ENCODE measurements around the gene CELF4. TPM values are rescaled to one million over a fixed set of nuclear protein-coding genes. Genes with fewer than 3 reads are reported as not detected.

CELF4 gene
- total RNA-seq, 2 experiments from 2014 or later, result not detected

- Mint-ChIP-seq H3K27ac (no peak overlapping the region), H3K4me3 (no peak overlapping the region), H3K9me3 (no peaks in the 10 kb centered on the region), H3K4me1 (no peaks in the 10 kb centered on the region), H3K36me3 (ENCODE audit: low read depth) (no peaks in the 10 kb centered on the region), H3K27me3 (no peaks in the 10 kb centered on the region)
- CTCF ChIA-PET, result no interaction called here
- POLR2A ChIA-PET, result no interaction called here
- no peak for DNase-seq
Measured at GRCh38 chr18:37502036-37502435, 63.6 kb downstream of the CELF4 start.

GRCh38 chr18:37501136-37501535 is 64.5 kb downstream of the CELF4 start:
- POLR2A ChIA-PET, result no interaction called here
- Mint-ChIP-seq H3K27ac (no peak overlapping the region), H3K36me3 (ENCODE audit: low read depth) (no peaks in the 10 kb centered on the region), H3K9me3 (no peaks in the 10 kb centered on the region), H3K27me3 (no peaks in the 10 kb centered on the region), H3K4me1 (no peaks in the 10 kb centered on the region), H3K4me3 (no peak overlapping the region)
- no peak for DNase-seq
- CTCF ChIA-PET, result no interaction called here

GRCh38 chr18:37499913-37500312 is 65.7 kb downstream of the CELF4 start:
- ChIA-PET POLR2A (no interaction called here), CTCF (no interaction called here)
- H3K27me3 Mint-ChIP-seq, result no peaks in the 10 kb centered on the region
- no peaks in the 10 kb centered on the region for H3K36me3 Mint-ChIP-seq (ENCODE audit: low read depth)
- H3K9me3 Mint-ChIP-seq, result no peaks in the 10 kb centered on the region
- H3K4me3 Mint-ChIP-seq, result no peak overlapping the region
- H3K4me1 Mint-ChIP-seq, result no peaks in the 10 kb centered on the region
- H3K27ac Mint-ChIP-seq, result no peak overlapping the region
- no peak for DNase-seq

- no peaks in the 10 kb centered on the region for H3K27me3 Mint-ChIP-seq
- POLR2A ChIA-PET, result no interaction called here
- no peaks in the 10 kb centered on the region for H3K9me3 Mint-ChIP-seq
- CTCF ChIA-PET, result no interaction called here
- no peak overlapping the region for H3K4me3 Mint-ChIP-seq
- no peaks in the 10 kb centered on the region for H3K36me3 Mint-ChIP-seq (ENCODE audit: low read depth)
- no peak for DNase-seq
- no peak overlapping the region for H3K27ac Mint-ChIP-seq
- no peaks in the 10 kb centered on the region for H3K4me1 Mint-ChIP-seq
Measured at GRCh38 chr18:37499044-37499443, 66.6 kb downstream of the CELF4 start.

GRCh38 chr18:37497853-37498518 is 67.6 kb downstream of the CELF4 start:
- H3K4me3 Mint-ChIP-seq, result no peak overlapping the region
- no peaks in the 10 kb centered on the region for H3K4me1 Mint-ChIP-seq
- ChIA-PET CTCF (no interaction called here), POLR2A (no interaction called here)
- no peak for DNase-seq
- H3K9me3 Mint-ChIP-seq, result no peaks in the 10 kb centered on the region
- H3K36me3 Mint-ChIP-seq (ENCODE audit: low read depth), result no peaks in the 10 kb centered on the region
- no peak overlapping the region for H3K27ac Mint-ChIP-seq
- H3K27me3 Mint-ChIP-seq, result peaks cover 3% of the 10 kb centered on the region

- Mint-ChIP-seq H3K36me3 (ENCODE audit: low read depth) (no peaks in the 10 kb centered on the region), H3K4me1 (no peaks in the 10 kb centered on the region), H3K27ac (no peak overlapping the region), H3K27me3 (peaks cover 6% of the 10 kb centered on the region), H3K9me3 (no peaks in the 10 kb centered on the region), H3K4me3 (no peak overlapping the region)
- POLR2A ChIA-PET, result no interaction called here
- DNase-seq, result no peak
- CTCF ChIA-PET, result no interaction called here
Measured at GRCh38 chr18:37496568-37496967, 69.0 kb downstream of the CELF4 start.

GRCh38 chr18:37495354-37495753 is 70.2 kb downstream of the CELF4 start:
- Mint-ChIP-seq H3K9me3 (no peaks in the 10 kb centered on the region), H3K27ac (no peak overlapping the region), H3K27me3 (peaks cover 6% of the 10 kb centered on the region), H3K36me3 (ENCODE audit: low read depth) (no peaks in the 10 kb centered on the region), H3K4me3 (no peak overlapping the region), H3K4me1 (no peaks in the 10 kb centered on the region)
- POLR2A ChIA-PET, result no interaction called here
- no peak for DNase-seq
- CTCF ChIA-PET, result no interaction called here

- POLR2A ChIA-PET, result no interaction called here
- Mint-ChIP-seq H3K27me3 (peaks cover 6% of the 10 kb centered on the region), H3K27ac (no peak overlapping the region), H3K9me3 (no peaks in the 10 kb centered on the region), H3K36me3 (ENCODE audit: low read depth) (no peaks in the 10 kb centered on the region), H3K4me1 (no peaks in the 10 kb centered on the region), H3K4me3 (no peak overlapping the region)
- no peak for DNase-seq
- CTCF ChIA-PET, result no interaction called here
Measured at GRCh38 chr18:37494406-37494805, 71.2 kb downstream of the CELF4 start.

- POLR2A ChIA-PET, result no interaction called here
- no peak overlapping the region for H3K4me3 Mint-ChIP-seq
- H3K27me3 Mint-ChIP-seq, result peaks cover 8% of the 10 kb centered on the region
- no peak for DNase-seq
- no peak overlapping the region for H3K27ac Mint-ChIP-seq
- no peaks in the 10 kb centered on the region for H3K36me3 Mint-ChIP-seq (ENCODE audit: low read depth)
- no peaks in the 10 kb centered on the region for H3K9me3 Mint-ChIP-seq
- H3K4me1 Mint-ChIP-seq, result no peaks in the 10 kb centered on the region
- CTCF ChIA-PET, result no interaction called here
Measured at GRCh38 chr18:37493352-37493935, 72.2 kb downstream of the CELF4 start.

GRCh38 chr18:37492952-37493351 is 72.6 kb downstream of the CELF4 start:
- Mint-ChIP-seq H3K4me3 (no peak overlapping the region), H3K4me1 (no peaks in the 10 kb centered on the region), H3K27me3 (peaks cover 13% of the 10 kb centered on the region), H3K9me3 (no peaks in the 10 kb centered on the region), H3K27ac (no peak overlapping the region), H3K36me3 (ENCODE audit: low read depth) (no peaks in the 10 kb centered on the region)
- ChIA-PET CTCF (no interaction called here), POLR2A (no interaction called here)
- DNase-seq, result no peak

GRCh38 chr18:37491526-37491925 is 74.1 kb downstream of the CELF4 start:
- Mint-ChIP-seq H3K4me1 (no peaks in the 10 kb centered on the region), H3K36me3 (ENCODE audit: low read depth) (no peaks in the 10 kb centered on the region)

GRCh38 chr18:37489998-37490397 is 75.6 kb downstream of the CELF4 start:
- POLR2A ChIA-PET, result no interaction called here
- H3K4me3 Mint-ChIP-seq, result no peak overlapping the region
- CTCF ChIA-PET, result no interaction called here
- no peaks in the 10 kb centered on the region for H3K36me3 Mint-ChIP-seq (ENCODE audit: low read depth)
- peaks cover 36% of the 10 kb centered on the region for H3K27me3 Mint-ChIP-seq
- no peak for DNase-seq
- H3K4me1 Mint-ChIP-seq, result no peaks in the 10 kb centered on the region
- H3K27ac Mint-ChIP-seq, result no peak overlapping the region
- no peaks in the 10 kb centered on the region for H3K9me3 Mint-ChIP-seq

More at GRCh38 chr18:37491526-37491925, 74.1 kb downstream of the CELF4 start:
- DNase-seq, result no peak
- ChIA-PET POLR2A (no interaction called here), CTCF (no interaction called here)
- Mint-ChIP-seq H3K27ac (no peak overlapping the region), H3K27me3 (peaks cover 26% of the 10 kb centered on the region), H3K9me3 (no peaks in the 10 kb centered on the region), H3K4me3 (no peak overlapping the region)

GRCh38 chr18:37489011-37489410 is 76.6 kb downstream of the CELF4 start:
- ChIA-PET CTCF (no interaction called here), POLR2A (no interaction called here)
- Mint-ChIP-seq H3K27ac (no peak overlapping the region), H3K36me3 (ENCODE audit: low read depth) (no peaks in the 10 kb centered on the region), H3K9me3 (no peaks in the 10 kb centered on the region), H3K4me1 (peaks cover 1% of the 10 kb centered on the region), H3K4me3 (no peak overlapping the region), H3K27me3 (peaks cover 45% of the 10 kb centered on the region)
- DNase-seq, result no peak

- H3K27me3 Mint-ChIP-seq, result peaks cover 50% of the 10 kb centered on the region
- ChIA-PET CTCF (no interaction called here), POLR2A (no interaction called here)
Measured at GRCh38 chr18:37487400-37487867, 78.2 kb downstream of the CELF4 start.

More at GRCh38 chr18:37487400-37487867, 78.2 kb downstream of the CELF4 start:
- no peak overlapping the region for H3K4me3 Mint-ChIP-seq
- DNase-seq, result no peak
- H3K9me3 Mint-ChIP-seq, result no peaks in the 10 kb centered on the region
- H3K4me1 Mint-ChIP-seq, result peaks cover 1% of the 10 kb centered on the region
- no peaks in the 10 kb centered on the region for H3K36me3 Mint-ChIP-seq (ENCODE audit: low read depth)
- H3K27ac Mint-ChIP-seq, result no peak overlapping the region

All from activated CD4-positive, alpha-beta T cell treated with anti-CD3 and anti-CD28 coated beads, Interleukin-2, amount 10 ng/mL, durations not matched to agents 7 days and 5 days (primary cell).